Neural crest cell (in vitro differentiated cells): ENCODE data around the gene PTMA. TPM values are rescaled to one million over a fixed set of nuclear protein-coding genes. Genes with fewer than 3 reads are reported as not detected.
A peak's percentile ranks its signal among the peaks of the same experiment; 100 is the strongest.

Source experiments
- DNase-seq: peaks from one replicate; pipeline ENCODE4 v3.0.0; 2021; ENCODE audit warnings: low read depth, mixed read lengths, low spot score
- H3K27ac Mint-ChIP-seq: one replicate; pipeline ENCODE4 v1.8.0; 2021; ENCODE audit warnings: mild to moderate bottlenecking, mixed read lengths; ENCODE audit not compliant: unreplicated experiment
- H3K27me3 Mint-ChIP-seq: 2 replicates; pipeline ENCODE4 v1.8.0; 2021; ENCODE audit warnings: low read depth, mild to moderate bottlenecking, mixed read lengths
- H3K36me3 Mint-ChIP-seq: 2 replicates; pipeline ENCODE4 v1.8.0; 2021; ENCODE audit warnings: low read depth, mild to moderate bottlenecking, mixed read lengths
- H3K4me1 Mint-ChIP-seq: 2 replicates; pipeline ENCODE4 v1.8.0; 2021; ENCODE audit warnings: mixed read lengths
- H3K4me3 Mint-ChIP-seq: one replicate; pipeline ENCODE4 v1.8.0; 2021; ENCODE audit warnings: mild to moderate bottlenecking, mixed read lengths
- H3K9me3 Mint-ChIP-seq: 2 replicates; pipeline ENCODE4 v1.8.0; 2021; ENCODE audit warnings: mixed read lengths
- CTCF ChIP-seq: fragments of 200-600 bp; sonication (generic); conservative IDR thresholded peaks from 2 replicates; pipeline ENCODE4 v1.5.0; 2021; ENCODE audit warnings: antibody characterized with exemption, mild to moderate bottlenecking
- total RNA-seq: library from RNA; stranded (reverse); gene quantifications from 2 replicates; pipeline ENCODE4 v1.2.1, GENCODE V29; 2021

Gene PTMA
- total RNA-seq, 1 donor from 2014 or later, result 1,415 TPM

DNA sequence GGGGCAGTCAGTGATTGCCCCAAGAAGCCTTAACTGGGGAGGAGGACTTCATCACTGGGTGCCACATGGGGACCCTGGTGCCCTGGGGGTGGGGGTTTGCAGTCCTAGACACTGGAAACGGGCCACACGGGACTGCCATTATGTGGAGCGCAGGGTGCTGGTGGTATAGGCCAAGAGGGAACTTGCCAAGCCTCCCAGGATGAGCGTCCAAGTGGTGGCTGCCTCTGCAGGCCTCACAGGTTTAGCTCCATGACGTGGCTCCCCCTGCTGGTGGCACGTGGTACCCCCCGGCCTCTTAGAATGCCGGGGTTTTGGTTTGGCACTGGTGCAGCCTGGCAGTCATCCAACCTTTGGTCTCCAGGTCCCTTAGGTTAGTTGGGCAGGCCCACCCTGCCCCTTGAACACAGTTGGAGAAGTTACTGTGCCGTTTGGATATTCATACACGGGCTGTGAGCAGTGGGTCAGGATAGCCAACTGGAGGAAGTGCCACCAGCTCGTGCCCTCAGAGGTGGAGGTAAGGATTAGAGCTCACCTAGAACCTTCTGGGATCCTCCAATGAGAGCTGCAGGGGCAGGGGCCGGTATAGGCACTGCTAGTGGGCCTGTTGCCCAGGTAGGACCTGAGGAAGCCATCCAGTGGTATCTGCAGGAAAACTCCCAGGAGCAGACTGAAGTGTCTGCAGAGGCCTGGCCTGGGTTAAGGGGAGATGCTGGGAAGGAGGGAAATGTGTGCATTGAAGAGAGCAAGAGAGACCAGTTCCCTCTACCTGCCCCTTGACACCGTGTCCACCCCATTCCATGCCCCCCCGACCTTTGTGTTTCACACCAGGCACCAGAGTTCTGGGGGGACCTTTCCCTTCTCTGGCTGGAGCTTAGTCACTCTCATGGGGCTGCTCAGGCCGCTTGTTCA, 5.7 kb downstream of the PTMA start:
- DNase-seq, result peak; percentile 92
- Mint-ChIP-seq H3K27ac (peak overlapping the region; percentile 96), H3K27me3 (peaks cover 61% of the 10 kb centered on the region), H3K4me1 (peaks cover 57% of the 10 kb centered on the region), H3K4me3 (peak overlapping the region; percentile 91), H3K36me3 (peaks cover 40% of the 10 kb centered on the region), H3K9me3 (no peaks in the 10 kb centered on the region)
- peak; percentile 95 for TF ChIP-seq CTCF

DNA sequence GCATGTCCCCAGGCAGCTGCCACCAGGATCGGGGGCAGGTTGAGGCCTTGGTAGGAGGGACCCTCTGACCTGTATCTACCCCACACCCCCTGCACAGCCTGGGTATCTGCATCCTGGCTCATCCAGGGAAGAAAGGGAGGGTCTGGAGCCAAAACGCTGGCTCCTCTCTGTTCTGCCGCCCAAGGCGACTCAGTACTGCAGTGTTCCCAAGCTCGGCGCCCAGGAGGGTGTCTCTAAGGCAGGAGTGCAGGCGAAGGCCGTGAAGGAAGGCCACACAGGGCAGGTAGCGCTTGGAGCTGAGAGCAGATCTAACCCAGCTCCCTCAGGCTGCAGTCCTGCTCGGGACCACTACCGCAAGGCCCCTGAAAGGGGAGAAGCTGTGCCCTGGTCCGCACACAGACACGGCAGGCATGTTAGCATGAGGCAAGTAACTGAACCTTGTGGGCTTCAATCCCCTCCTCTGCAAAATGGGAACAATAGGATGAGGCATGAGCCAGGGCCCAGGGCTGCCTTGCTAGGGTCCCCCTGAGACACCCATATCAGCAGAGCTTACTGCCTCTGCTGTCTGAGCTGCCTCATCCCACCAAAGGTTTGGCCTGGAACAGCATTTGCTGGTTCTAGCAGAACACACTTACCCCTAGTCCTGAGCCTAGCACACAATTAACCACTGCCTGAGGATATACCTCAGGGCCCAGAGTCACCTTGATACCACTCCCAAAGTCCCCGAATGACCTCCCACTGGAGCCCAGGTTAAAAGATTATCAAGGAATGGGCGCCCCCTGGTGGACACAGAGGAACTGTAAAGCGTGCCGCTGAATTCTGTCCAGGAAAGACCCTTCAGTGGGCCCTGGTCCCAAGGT, 6.5 kb downstream of the PTMA start:
- peak overlapping the region; percentile 91 for H3K4me3 Mint-ChIP-seq
- TF ChIP-seq CTCF, result peak; percentile 94
- peaks cover 57% of the 10 kb centered on the region for H3K27me3 Mint-ChIP-seq

DNA sequence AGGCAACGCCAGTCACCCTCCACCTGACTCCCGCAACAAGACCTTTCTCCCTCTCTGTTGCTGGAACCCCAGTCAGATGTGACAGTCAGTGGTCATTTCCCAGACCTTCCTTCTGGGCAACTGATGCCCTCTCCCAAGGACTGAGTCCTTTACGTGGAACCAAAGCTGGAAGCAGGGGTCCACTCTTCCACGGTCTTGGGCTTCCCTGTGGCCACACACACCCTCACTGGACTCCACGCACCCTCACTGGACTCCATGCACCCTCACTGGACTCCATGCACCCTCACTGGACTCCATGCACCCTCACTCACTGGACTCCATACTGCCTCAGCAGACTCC, 7.1 kb downstream of the PTMA start:
- no peak overlapping the region for H3K27ac Mint-ChIP-seq
- peaks cover 57% of the 10 kb centered on the region for H3K4me1 Mint-ChIP-seq
- peak overlapping the region; percentile 91 for H3K4me3 Mint-ChIP-seq

More for the DNA sequence above, 6.5 kb downstream of the PTMA start:
- H3K4me1 Mint-ChIP-seq, result peaks cover 57% of the 10 kb centered on the region
- peak overlapping the region; percentile 27 for H3K27ac Mint-ChIP-seq
- peak; percentile 89 for DNase-seq
- H3K9me3 Mint-ChIP-seq, result no peaks in the 10 kb centered on the region
- H3K36me3 Mint-ChIP-seq, result peaks cover 36% of the 10 kb centered on the region

GRCh38 chr2:231715988-231716616, 7.8 kb downstream of the PTMA start:
- Mint-ChIP-seq H3K4me1 (peaks cover 54% of the 10 kb centered on the region), H3K27ac (peak overlapping the region; percentile 1), H3K36me3 (peaks cover 31% of the 10 kb centered on the region), H3K9me3 (no peaks in the 10 kb centered on the region), H3K27me3 (peaks cover 52% of the 10 kb centered on the region), H3K4me3 (peak overlapping the region; percentile 91)
- no peak for DNase-seq
- no peak for TF ChIP-seq CTCF

More for the DNA sequence above, 7.1 kb downstream of the PTMA start:
- no peaks in the 10 kb centered on the region for H3K9me3 Mint-ChIP-seq
- TF ChIP-seq CTCF, result no peak
- peaks cover 56% of the 10 kb centered on the region for H3K27me3 Mint-ChIP-seq
- peaks cover 35% of the 10 kb centered on the region for H3K36me3 Mint-ChIP-seq
- no peak for DNase-seq

DNA sequence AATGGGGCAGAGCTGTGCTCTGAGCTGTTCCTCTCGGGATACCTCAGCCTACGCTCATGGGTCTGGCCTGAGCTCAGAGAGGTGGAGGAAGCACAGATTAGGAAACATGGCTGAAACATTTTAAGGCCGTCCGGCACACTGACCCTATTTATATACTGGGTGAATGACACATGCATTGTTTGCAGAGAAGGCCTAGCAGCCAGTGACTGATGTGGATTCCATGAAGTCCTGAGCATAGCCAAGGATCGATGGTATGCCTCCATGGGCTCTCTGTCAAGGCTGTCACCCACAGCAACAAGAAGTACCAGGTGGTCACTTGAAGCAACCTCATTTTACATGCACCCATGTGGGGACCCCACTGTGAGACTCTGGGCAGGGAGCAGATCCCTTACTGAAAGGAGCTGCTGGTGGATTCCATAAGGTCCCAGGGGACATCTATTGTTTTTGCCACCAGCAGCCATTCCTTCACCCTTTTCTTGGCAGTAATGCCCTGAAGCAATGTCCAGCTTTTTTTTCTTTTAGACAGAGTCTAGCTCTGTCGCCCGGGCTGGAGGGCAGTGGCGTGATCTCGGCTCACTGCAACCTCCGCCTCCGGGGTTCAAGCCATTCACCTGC, 8.4 kb downstream of the PTMA start:
- peaks cover 25% of the 10 kb centered on the region for H3K36me3 Mint-ChIP-seq
- no peak for TF ChIP-seq CTCF
- peaks cover 45% of the 10 kb centered on the region for H3K27me3 Mint-ChIP-seq
- DNase-seq, result no peak
- H3K4me3 Mint-ChIP-seq, result peak overlapping the region; percentile 91
- H3K9me3 Mint-ChIP-seq, result no peaks in the 10 kb centered on the region
- peaks cover 47% of the 10 kb centered on the region for H3K4me1 Mint-ChIP-seq
- H3K27ac Mint-ChIP-seq, result no peak overlapping the region
